ENCODE results near the gene ILF2. TPM values are rescaled to one million over a fixed set of nuclear protein-coding genes. Genes with fewer than 3 reads are reported as not detected.

The ILF2 gene
- polyA plus RNA-seq, 2 of the 4 experiments (the other 2 are of a cell fraction): 249 to 285 TPM

Small RNAs within 50 kb of the gene (small RNA-seq; reads per million reads assigned to genes)
- gene MIR8083: 0 reads per million in 6 experiments
- gene RN7SL372P: 0 reads per million in 6 experiments

Other genes with a start within 250 kb of the ILF2 start
- not detected in 2 replicates for gene S100A7, start 210.3 kb downstream of the ILF2 start, polyA plus RNA-seq (2011; rRNA removed)
- not detected in 3 replicates for gene S100A7, start 210.3 kb downstream of the ILF2 start, polyA plus RNA-seq (2017; fragmentation: RNase III; extraction: RNeasy Plus Mini Kit Qiagen cat#74134 plus additional on column Dnase treatment)
- 898 and 1,226 TPM in 2 replicates for gene S100A6, start 135.0 kb downstream of the ILF2 start, polyA plus RNA-seq (2011; rRNA removed)
- 2,810 to 4,567 TPM (median 3,552 TPM) in 3 replicates for gene S100A6, start 135.0 kb downstream of the ILF2 start, polyA plus RNA-seq (2017; fragmentation: RNase III; extraction: RNeasy Plus Mini Kit Qiagen cat#74134 plus additional on column Dnase treatment)
- 0.48 and 0.68 TPM in 2 replicates for gene S100A5, start 130.1 kb downstream of the ILF2 start, polyA plus RNA-seq (2011; rRNA removed)
- gene S100A5, start 130.1 kb downstream of the ILF2 start, polyA plus RNA-seq (2017; fragmentation: RNase III; extraction: RNeasy Plus Mini Kit Qiagen cat#74134 plus additional on column Dnase treatment): 0.17 to 0.57 TPM (median 0.45 TPM) in 3 replicates
- 590 and 814 TPM in 2 replicates for gene S100A4, start 125.2 kb downstream of the ILF2 start, polyA plus RNA-seq (2011; rRNA removed)
- gene S100A4, start 125.2 kb downstream of the ILF2 start, polyA plus RNA-seq (2017; fragmentation: RNase III; extraction: RNeasy Plus Mini Kit Qiagen cat#74134 plus additional on column Dnase treatment): 2,180 to 3,189 TPM (median 2,584 TPM) in 3 replicates
- gene S100A3, start 121.7 kb downstream of the ILF2 start, polyA plus RNA-seq (2011; rRNA removed): 25.0 and 25.4 TPM in 2 replicates
- gene S100A3, start 121.7 kb downstream of the ILF2 start, polyA plus RNA-seq (2017; fragmentation: RNase III; extraction: RNeasy Plus Mini Kit Qiagen cat#74134 plus additional on column Dnase treatment): 71.1 to 88.9 TPM (median 74.0 TPM) in 3 replicates
- 5.1 and 6.0 TPM in 2 replicates for gene S100A2, start 105.1 kb downstream of the ILF2 start, polyA plus RNA-seq (2011; rRNA removed)
- gene S100A2, start 105.1 kb downstream of the ILF2 start, polyA plus RNA-seq (2017; fragmentation: RNase III; extraction: RNeasy Plus Mini Kit Qiagen cat#74134 plus additional on column Dnase treatment): 13.4 to 19.5 TPM (median 15.9 TPM) in 3 replicates
- 270 and 294 TPM in 2 replicates for gene S100A16, start 57.9 kb downstream of the ILF2 start, polyA plus RNA-seq (2011; rRNA removed)
- 259 to 298 TPM (median 290 TPM) in 3 replicates for gene S100A16, start 57.9 kb downstream of the ILF2 start, polyA plus RNA-seq (2017; fragmentation: RNase III; extraction: RNeasy Plus Mini Kit Qiagen cat#74134 plus additional on column Dnase treatment)
- gene S100A14, start 54.7 kb downstream of the ILF2 start, polyA plus RNA-seq (2011; rRNA removed): 0.21 and 0.65 TPM in 2 replicates
- gene S100A14, start 54.7 kb downstream of the ILF2 start, polyA plus RNA-seq (2017; fragmentation: RNase III; extraction: RNeasy Plus Mini Kit Qiagen cat#74134 plus additional on column Dnase treatment): 0.16 to 0.21 TPM (median 0.21 TPM) in 3 replicates
- 98.9 and 113 TPM in 2 replicates for gene S100A13, start 43.5 kb downstream of the ILF2 start, polyA plus RNA-seq (2011; rRNA removed)
- gene S100A13, start 43.5 kb downstream of the ILF2 start, polyA plus RNA-seq (2017; fragmentation: RNase III; extraction: RNeasy Plus Mini Kit Qiagen cat#74134 plus additional on column Dnase treatment): 107 to 146 TPM (median 129 TPM) in 3 replicates
- gene S100A1, start 42.6 kb downstream of the ILF2 start, polyA plus RNA-seq (2011; rRNA removed): 0.52 and 0.59 TPM in 2 replicates
- gene S100A1, start 42.6 kb downstream of the ILF2 start, polyA plus RNA-seq (2017; fragmentation: RNase III; extraction: RNeasy Plus Mini Kit Qiagen cat#74134 plus additional on column Dnase treatment): 0.67 to 0.97 TPM (median 0.88 TPM) in 3 replicates
- gene CHTOP, start 36.9 kb downstream of the ILF2 start, polyA plus RNA-seq (2011; rRNA removed): 81.6 and 98.1 TPM in 2 replicates
- 76.1 to 87.8 TPM (median 79.2 TPM) in 3 replicates for gene CHTOP, start 36.9 kb downstream of the ILF2 start, polyA plus RNA-seq (2017; fragmentation: RNase III; extraction: RNeasy Plus Mini Kit Qiagen cat#74134 plus additional on column Dnase treatment)
- gene SNAPIN, start 12.3 kb downstream of the ILF2 start, polyA plus RNA-seq (2011; rRNA removed): 70.1 and 71.4 TPM in 2 replicates
- gene SNAPIN, start 12.3 kb downstream of the ILF2 start, polyA plus RNA-seq (2017; fragmentation: RNase III; extraction: RNeasy Plus Mini Kit Qiagen cat#74134 plus additional on column Dnase treatment): 46.6 to 52.6 TPM (median 50.5 TPM) in 3 replicates
- 0.34 and 0.39 TPM in 2 replicates for gene NPR1, start 7.7 kb upstream of the ILF2 start, polyA plus RNA-seq (2011; rRNA removed)
- gene NPR1, start 7.7 kb upstream of the ILF2 start, polyA plus RNA-seq (2017; fragmentation: RNase III; extraction: RNeasy Plus Mini Kit Qiagen cat#74134 plus additional on column Dnase treatment): 0.96 to 1.9 TPM (median 1.7 TPM) in 3 replicates
- gene INTS3, start 57.1 kb upstream of the ILF2 start, polyA plus RNA-seq (2011; rRNA removed): 34.1 and 44.0 TPM in 2 replicates
- gene INTS3, start 57.1 kb upstream of the ILF2 start, polyA plus RNA-seq (2017; fragmentation: RNase III; extraction: RNeasy Plus Mini Kit Qiagen cat#74134 plus additional on column Dnase treatment): 21.5 to 25.1 TPM (median 23.5 TPM) in 3 replicates
- 1.3 TPM in 2 replicates for gene SLC27A3, start 104.4 kb upstream of the ILF2 start, polyA plus RNA-seq (2011; rRNA removed)
- gene SLC27A3, start 104.4 kb upstream of the ILF2 start, polyA plus RNA-seq (2017; fragmentation: RNase III; extraction: RNeasy Plus Mini Kit Qiagen cat#74134 plus additional on column Dnase treatment): 1.8 to 2.7 TPM (median 2.1 TPM) in 3 replicates